ENCODE results near the gene TMEM129.
A peak's percentile ranks its signal among the peaks of the same experiment; 100 is the strongest.

DNA sequence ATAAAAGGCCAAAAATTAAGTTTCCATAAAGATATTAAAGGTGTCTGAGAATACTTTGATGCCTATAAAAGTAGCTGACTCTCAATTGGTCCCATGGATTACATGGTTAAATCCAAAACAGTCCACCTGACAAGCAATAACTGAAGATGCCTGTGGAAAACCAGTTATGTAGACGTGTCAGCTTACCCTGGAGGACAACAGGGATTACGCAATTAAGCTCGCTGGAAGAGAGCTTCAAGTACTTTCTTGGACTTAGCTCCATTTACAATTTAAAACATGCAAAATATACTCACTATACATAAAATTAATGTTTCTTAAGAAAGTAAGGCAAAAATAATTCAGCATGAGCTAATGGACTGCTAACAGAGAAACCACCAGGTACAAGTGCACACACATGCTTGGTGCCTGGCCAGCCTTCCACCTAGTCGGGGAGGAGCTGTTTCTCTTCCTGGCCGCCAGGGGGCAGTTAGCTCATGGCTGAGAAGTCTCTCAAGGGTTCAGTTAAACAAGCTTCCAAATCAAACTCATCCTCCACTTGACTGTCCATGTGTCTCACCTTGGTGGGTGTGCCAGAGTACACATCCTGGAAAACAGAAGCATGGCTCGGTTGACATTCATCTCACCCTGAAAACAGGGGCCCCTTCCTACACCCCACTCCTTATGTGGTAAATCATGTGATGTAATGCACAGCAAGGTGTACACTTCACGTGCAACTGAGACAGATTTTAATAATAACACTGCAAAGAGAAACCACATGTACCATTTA is 27.8 kb downstream of the TMEM129 start:
- TF ChIP-seq POLR2AphosphoS5 (IDR thresholded peaks at IDR 0.05) = peak; percentile 65
- TF ChIP-seq, protein P1, sequence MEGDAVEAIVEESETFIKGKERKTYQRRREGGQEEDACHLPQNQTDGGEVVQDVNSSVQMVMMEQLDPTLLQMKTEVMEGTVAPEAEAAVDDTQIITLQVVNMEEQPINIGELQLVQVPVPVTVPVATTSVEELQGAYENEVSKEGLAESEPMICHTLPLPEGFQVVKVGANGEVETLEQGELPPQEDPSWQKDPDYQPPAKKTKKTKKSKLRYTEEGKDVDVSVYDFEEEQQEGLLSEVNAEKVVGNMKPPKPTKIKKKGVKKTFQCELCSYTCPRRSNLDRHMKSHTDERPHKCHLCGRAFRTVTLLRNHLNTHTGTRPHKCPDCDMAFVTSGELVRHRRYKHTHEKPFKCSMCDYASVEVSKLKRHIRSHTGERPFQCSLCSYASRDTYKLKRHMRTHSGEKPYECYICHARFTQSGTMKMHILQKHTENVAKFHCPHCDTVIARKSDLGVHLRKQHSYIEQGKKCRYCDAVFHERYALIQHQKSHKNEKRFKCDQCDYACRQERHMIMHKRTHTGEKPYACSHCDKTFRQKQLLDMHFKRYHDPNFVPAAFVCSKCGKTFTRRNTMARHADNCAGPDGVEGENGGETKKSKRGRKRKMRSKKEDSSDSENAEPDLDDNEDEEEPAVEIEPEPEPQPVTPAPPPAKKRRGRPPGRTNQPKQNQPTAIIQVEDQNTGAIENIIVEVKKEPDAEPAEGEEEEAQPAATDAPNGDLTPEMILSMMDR (IDR thresholded peaks at IDR 0.05) = peak; percentile 61 to 94 (median 90)
- no peak for TF ChIP-seq POLR2A (IDR thresholded peaks at IDR 0.05)
